Activated CD8-positive, alpha-beta T cell treated with anti-CD3 and anti-CD28 coated beads for 36 hours (primary cell): ENCODE data around the gene MEGF10. TPM values are rescaled to one million over a fixed set of nuclear protein-coding genes. Genes with fewer than 3 reads are reported as not detected.
A peak's percentile ranks its signal among the peaks of the same experiment; 100 is the strongest.

Experiments used
- ATAC-seq: fragments of 200-7000 bp; cut with Tn5 transposase; one replicate; pipeline ENCODE4 v1.10.0; 2021; ENCODE audit warnings: mild to moderate bottlenecking, moderate library complexity
- CTCF ChIA-PET: fragments of 350-600 bp; sonication (Branson Sonifier 250); formaldehyde crosslinking; loops from one replicate; lab custom pipeline; 2021; ENCODE audit warnings: antibody characterized with exemption; lab: Charles Lee
- POLR2A ChIA-PET: fragments of 350-600 bp; sonication (Branson Sonifier 250); formaldehyde crosslinking; loops from one replicate; lab custom pipeline; 2021; ENCODE audit warnings: antibody characterized with exemption; lab: Charles Lee
- DNase-seq: peaks from one replicate; pipeline ENCODE4 v3.0.0-alpha.2; 2020
- H3K27ac Mint-ChIP-seq: one replicate; pipeline ENCODE4 v1.8.0; 2021; ENCODE audit warnings: mild to moderate bottlenecking, mixed read lengths
- H3K27me3 Mint-ChIP-seq: one replicate; pipeline ENCODE4 v1.8.0; 2021; ENCODE audit warnings: mixed read lengths
- H3K36me3 Mint-ChIP-seq: one replicate; pipeline ENCODE4 v1.8.0; 2021; ENCODE audit warnings: low read depth, mixed read lengths
- H3K4me1 Mint-ChIP-seq: one replicate; pipeline ENCODE4 v1.8.0; 2021; ENCODE audit warnings: low read depth, mixed read lengths
- H3K4me3 Mint-ChIP-seq: one replicate; pipeline ENCODE4 v1.8.0; 2021; ENCODE audit warnings: mild to moderate bottlenecking, moderate library complexity, mixed read lengths
- H3K9me3 Mint-ChIP-seq: one replicate; pipeline ENCODE4 v1.8.0; 2021; ENCODE audit warnings: mixed read lengths
- intact Hi-C: fragments of 100-400 bp; cut with micrococcal nuclease; formaldehyde crosslinking; loops from one replicate; pipeline ENCODE4 v1.10.0; 2022
- total RNA-seq, 2 experiments: library from RNA; stranded (reverse); gene quantifications; one replicate each; pipeline ENCODE4 v1.2.3, GENCODE V29; 2021
- TF ChIP-seq, protein P1 (sequence below): fragments of 200-600 bp; IDR thresholded peaks from one replicate; pipeline ENCODE4 v1.8.0; 2022; ENCODE audit warnings: antibody characterized with exemption, mild to moderate bottlenecking

The MEGF10 gene
- total RNA-seq, 2 experiments from 2014 or later = not detected

DNA sequence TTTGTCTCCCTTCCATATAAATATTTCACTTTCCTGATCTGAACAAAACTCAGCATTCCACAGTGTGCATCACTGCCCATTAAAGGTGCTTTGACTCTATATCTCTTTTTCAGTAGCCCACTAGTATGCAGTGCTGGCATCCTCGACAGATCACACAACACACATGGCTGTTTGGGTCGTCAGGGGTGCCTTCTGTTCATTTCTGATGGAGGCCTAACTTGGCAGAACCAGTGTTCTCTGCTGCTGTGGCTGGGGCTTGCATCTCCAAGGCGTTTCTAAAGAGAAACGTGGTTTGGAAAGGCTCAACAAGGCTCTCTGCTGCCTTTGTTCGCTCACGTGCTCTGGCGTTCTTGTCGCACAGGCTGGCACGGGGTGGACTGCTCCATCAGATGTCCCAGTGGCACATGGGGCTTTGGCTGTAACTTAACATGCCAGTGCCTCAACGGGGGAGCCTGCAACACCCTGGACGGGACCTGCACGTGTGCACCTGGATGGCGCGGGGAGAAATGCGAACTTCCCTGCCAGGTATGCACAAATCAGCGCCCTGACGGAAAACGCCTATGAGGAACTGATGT is 129.2 kb downstream of the MEGF10 start:
- Mint-ChIP-seq H3K27ac (no peak overlapping the region), H3K4me3 (no peak overlapping the region), H3K4me1 (no peaks in the 10 kb centered on the region), H3K9me3 (no peaks in the 10 kb centered on the region), H3K27me3 (peaks cover 4% of the 10 kb centered on the region), H3K36me3 (no peaks in the 10 kb centered on the region)
- CTCF ChIA-PET = no interaction called here
- TF ChIP-seq, protein P1, sequence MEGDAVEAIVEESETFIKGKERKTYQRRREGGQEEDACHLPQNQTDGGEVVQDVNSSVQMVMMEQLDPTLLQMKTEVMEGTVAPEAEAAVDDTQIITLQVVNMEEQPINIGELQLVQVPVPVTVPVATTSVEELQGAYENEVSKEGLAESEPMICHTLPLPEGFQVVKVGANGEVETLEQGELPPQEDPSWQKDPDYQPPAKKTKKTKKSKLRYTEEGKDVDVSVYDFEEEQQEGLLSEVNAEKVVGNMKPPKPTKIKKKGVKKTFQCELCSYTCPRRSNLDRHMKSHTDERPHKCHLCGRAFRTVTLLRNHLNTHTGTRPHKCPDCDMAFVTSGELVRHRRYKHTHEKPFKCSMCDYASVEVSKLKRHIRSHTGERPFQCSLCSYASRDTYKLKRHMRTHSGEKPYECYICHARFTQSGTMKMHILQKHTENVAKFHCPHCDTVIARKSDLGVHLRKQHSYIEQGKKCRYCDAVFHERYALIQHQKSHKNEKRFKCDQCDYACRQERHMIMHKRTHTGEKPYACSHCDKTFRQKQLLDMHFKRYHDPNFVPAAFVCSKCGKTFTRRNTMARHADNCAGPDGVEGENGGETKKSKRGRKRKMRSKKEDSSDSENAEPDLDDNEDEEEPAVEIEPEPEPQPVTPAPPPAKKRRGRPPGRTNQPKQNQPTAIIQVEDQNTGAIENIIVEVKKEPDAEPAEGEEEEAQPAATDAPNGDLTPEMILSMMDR = no peak
- POLR2A ChIA-PET = no interaction called here
- no peak for DNase-seq
- no peak for ATAC-seq
- intact Hi-C loops = no loop called here

GRCh38 chr5:127420758-127421157 is 130.2 kb downstream of the MEGF10 start:
- Mint-ChIP-seq H3K4me3 (no peak overlapping the region), H3K27ac (no peak overlapping the region), H3K9me3 (no peaks in the 10 kb centered on the region), H3K27me3 (peaks cover 7% of the 10 kb centered on the region), H3K4me1 (no peaks in the 10 kb centered on the region), H3K36me3 (no peaks in the 10 kb centered on the region)
- no peak for DNase-seq
- ChIA-PET CTCF (no interaction called here), POLR2A (no interaction called here)
- intact Hi-C loops = no loop called here
- ATAC-seq = no peak
- TF ChIP-seq, protein P1 = no peak

- ATAC-seq = no peak
- Mint-ChIP-seq H3K36me3 (no peaks in the 10 kb centered on the region), H3K27me3 (peaks cover 7% of the 10 kb centered on the region), H3K9me3 (no peaks in the 10 kb centered on the region), H3K27ac (no peak overlapping the region), H3K4me3 (no peak overlapping the region), H3K4me1 (no peaks in the 10 kb centered on the region)
- intact Hi-C loops = no loop called here
- DNase-seq = no peak
- POLR2A ChIA-PET = no interaction called here
- TF ChIP-seq, protein P1 = no peak
- CTCF ChIA-PET = no interaction called here
These were observed 130.9 kb downstream of the MEGF10 start for GRCh38 chr5:127421471-127421870.

- H3K27me3 Mint-ChIP-seq = peaks cover 6% of the 10 kb centered on the region
- DNase-seq (no peak), ATAC-seq (no peak)
- no peak overlapping the region for H3K27ac Mint-ChIP-seq
- intact Hi-C loops = no loop called here
- peak overlapping the region; percentile 13 for H3K4me3 Mint-ChIP-seq
- ChIA-PET POLR2A (no interaction called here), CTCF (no interaction called here)
- H3K4me1 Mint-ChIP-seq = no peaks in the 10 kb centered on the region
- no peaks in the 10 kb centered on the region for H3K36me3 Mint-ChIP-seq
- no peaks in the 10 kb centered on the region for H3K9me3 Mint-ChIP-seq
- TF ChIP-seq, protein P1 = no peak
These were observed 132.7 kb downstream of the MEGF10 start for GRCh38 chr5:127423173-127423798.

DNA sequence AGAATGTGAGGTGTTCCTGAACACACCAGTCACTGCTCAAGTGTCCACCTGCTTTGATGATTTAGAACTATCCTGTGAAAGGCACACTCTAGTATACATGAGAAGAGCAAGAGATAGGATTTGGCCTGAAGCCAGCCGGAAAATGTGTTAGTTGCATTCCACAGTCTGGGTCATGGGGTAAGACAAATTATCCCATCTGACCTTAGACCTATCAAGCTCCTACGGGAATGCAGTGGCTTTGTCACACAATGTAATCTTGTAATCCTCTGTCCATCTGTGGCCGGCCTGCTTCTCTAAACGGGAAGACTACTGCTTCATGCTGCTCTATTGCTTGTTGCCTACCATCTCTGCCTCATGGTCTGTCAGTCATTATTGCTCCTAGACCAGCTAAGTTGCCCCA is 134.4 kb downstream of the MEGF10 start:
- no peak overlapping the region for H3K27ac Mint-ChIP-seq
- no peaks in the 10 kb centered on the region for H3K4me1 Mint-ChIP-seq
- no peak overlapping the region for H3K4me3 Mint-ChIP-seq
- peaks cover 6% of the 10 kb centered on the region for H3K27me3 Mint-ChIP-seq
- ChIA-PET CTCF (no interaction called here), POLR2A (no interaction called here)
- DNase-seq = no peak
- TF ChIP-seq, protein P1 = no peak
- no peaks in the 10 kb centered on the region for H3K9me3 Mint-ChIP-seq
- intact Hi-C loops = no loop called here
- no peaks in the 10 kb centered on the region for H3K36me3 Mint-ChIP-seq
- no peak for ATAC-seq
